ENCODE measurements around the gene DIPK1C.

DNA sequence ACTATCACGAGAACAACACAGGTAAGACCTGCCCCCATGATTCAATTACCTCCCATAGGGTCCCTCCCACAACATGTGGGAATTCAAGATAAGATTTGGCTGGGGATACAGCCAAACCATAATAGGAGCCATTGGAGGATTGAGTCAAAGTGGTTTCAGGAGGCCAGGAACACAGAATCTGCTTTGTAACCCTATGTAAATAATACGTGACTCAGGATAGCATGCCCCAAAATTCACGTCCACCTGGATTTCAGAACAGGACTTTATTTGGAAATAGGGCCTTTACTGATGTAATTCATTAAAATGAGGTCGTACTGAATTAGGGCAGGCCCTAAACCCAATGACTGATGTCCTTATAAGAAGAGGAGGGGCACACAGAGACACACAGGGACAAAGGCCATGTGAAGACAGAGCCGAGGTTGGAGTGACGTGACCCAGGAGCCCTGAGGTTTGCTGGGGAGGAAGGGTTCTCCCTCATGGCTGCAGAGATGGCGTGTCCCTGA, 23.1 kb upstream of the DIPK1C start:
- TF ChIP-seq ZFX (IDR thresholded peaks at IDR 0.05; ENCODE audit: borderline replicate concordance) (no peak), CTCF (IDR thresholded peaks at IDR 0.05) (no peak)

Data from 22Rv1 (cell line).